HCT116 (cell line): ENCODE data around the gene DNAJA2. TPM values are rescaled to one million over a fixed set of nuclear protein-coding genes. Genes with fewer than 3 reads are reported as not detected.

ENCODE experiments used
- ATAC-seq: fragments of 200-7000 bp; cut with Tn5 transposase; 2 replicates; pipeline ENCODE4 v1.9.1; 2020; ENCODE audit warnings: mild to moderate bottlenecking, moderate library complexity
- BruUV-seq: library from RNA; stranded (reverse); fragments of 400-500 nt; replicated peaks from 2 replicates; lab custom pipeline; 2021; lab: Mats Ljungman, UMichigan
- CTCF ChIA-PET: fragments of 300-600 bp; sonication (Branson Sonifier 250); formaldehyde crosslinking; loops from one replicate; lab custom pipeline; 2021; ENCODE audit warnings: antibody characterized with exemption; lab: Charles Lee
- POLR2A ChIA-PET: fragments of 300-600, 350-600 bp; sonication (Branson Sonifier 250); formaldehyde crosslinking; loops from one replicate; lab custom pipeline; 2021; ENCODE audit warnings: antibody characterized with exemption; lab: Charles Lee
- RAD21 ChIA-PET, 2 experiments: fragments of 300-600 bp; sonication (Branson Sonifier 250); formaldehyde crosslinking; loops; one replicate each; lab custom pipeline; 2023; ENCODE audit warnings: low total read pairs in 2 of 2; ENCODE audit not compliant: uncharacterized antibody in 2 of 2, unreplicated experiment in 2 of 2, low non-redundant PET in 1 of 2; lab: Charles Lee
- DNase-seq: peaks from one replicate; pipeline ENCODE4 v3.0.0-alpha.2; 2010; ENCODE audit warnings: low read depth, low spot score
- H2AFZ ChIP-seq: fragments of 200-600 bp; shearing (Covaris generic), sonication (generic); 2 replicates; pipeline ENCODE4 v1.6.1; 2017; ENCODE audit warnings: low read depth, mixed run types, mixed read lengths, antibody characterized with exemption, low read length; ENCODE audit not compliant: poor library complexity, severe bottlenecking
- H3K27ac ChIP-seq: 2 replicates; pipeline ENCODE4 v1.5.1; 2012; ENCODE audit warnings: low read depth, low read length
- H3K27me3 ChIP-seq: fragments of 200-600 bp; sonication (generic); 2 replicates; pipeline ENCODE4 v1.6.1; 2016; ENCODE audit warnings: mixed run types, low read length, mixed read lengths; ENCODE audit not compliant: insufficient read depth
- H3K36me3 ChIP-seq, 2 experiments: fragments of 200-500 bp in 1 of 2; fragments of 200-600 bp in 1 of 2; sonication (Bioruptor generic) in 1 of 2; sonication (generic) in 1 of 2; 2 replicates each; pipeline versions ENCODE4 v1.5.1 to v1.6.1; 2014 to 2016; ENCODE audit warnings: low read length in 2 of 2, inconsistent platforms in 1 of 2, mixed read lengths in 1 of 2, mixed run types in 1 of 2; ENCODE audit not compliant: insufficient read depth in 2 of 2, control insufficient read depth in 1 of 2
- H3K4me1 ChIP-seq, 2 experiments: fragments of 200-600 bp in 1 of 2; sonication (generic) in 1 of 2; 2 replicates each; pipeline versions ENCODE4 v1.5.1 to v1.6.1; 2012 to 2017; ENCODE audit warnings: low read length in 2 of 2, inconsistent platforms in 1 of 2, mild to moderate bottlenecking in 1 of 2, mixed read lengths in 1 of 2, mixed run types in 1 of 2, moderate library complexity in 1 of 2; ENCODE audit not compliant: insufficient read depth in 2 of 2, control insufficient read depth in 1 of 2
- H3K4me2 ChIP-seq: fragments of 200-600 bp; sonication (generic); 2 replicates; pipeline ENCODE4 v1.6.1; 2017; ENCODE audit warnings: mixed run types, low read length, mixed read lengths
- H3K4me3 ChIP-seq, 2 experiments: fragments of 200-600 bp in 1 of 2; sonication (generic) in 1 of 2; replicated peaks in 1 of 2; 2 replicates each; pipeline ENCODE4 v1.5.1; 2011 to 2016; ENCODE audit warnings: low read length in 2 of 2, control low read depth in 1 of 2, low read depth in 1 of 2, mild to moderate bottlenecking in 1 of 2, mixed read lengths in 1 of 2, mixed run types in 1 of 2
- H3K79me2 ChIP-seq: fragments of 200-600 bp; sonication (generic); 2 replicates; pipeline ENCODE4 v1.6.1; 2017; ENCODE audit warnings: mild to moderate bottlenecking, mixed run types, low read length, moderate library complexity, mixed read lengths; ENCODE audit not compliant: insufficient read depth
- H3K9ac ChIP-seq: fragments of 200-600 bp; sonication (generic); 2 replicates; pipeline ENCODE4 v1.6.1; 2016; ENCODE audit warnings: low read length, mixed read lengths
- H3K9me2 ChIP-seq: fragments of 200-600 bp; sonication (generic), shearing (Covaris generic); 2 replicates; pipeline ENCODE4 v1.6.1; 2017; ENCODE audit warnings: mixed run types, mild to moderate bottlenecking, moderate library complexity; ENCODE audit not compliant: insufficient read depth
- H3K9me3 ChIP-seq, 2 experiments: fragments of 200-500 bp in 1 of 2; fragments of 200-600 bp in 1 of 2; sonication (Bioruptor generic) in 1 of 2; sonication (generic) in 1 of 2; 2 replicates each; pipeline ENCODE4 v1.6.1; 2014 to 2017; ENCODE audit warnings: low read length in 2 of 2, mixed read lengths in 2 of 2, inconsistent platforms in 1 of 2, low read depth in 1 of 2, mild to moderate bottlenecking in 1 of 2, mixed run types in 1 of 2, moderate library complexity in 1 of 2; ENCODE audit not compliant: control insufficient read depth in 1 of 2, insufficient read depth in 1 of 2
- H4K20me1 ChIP-seq: fragments of 200-600 bp; sonication (generic), shearing (Covaris generic); 2 replicates; pipeline ENCODE4 v1.6.1; 2017; ENCODE audit warnings: mixed run types, mild to moderate bottlenecking, moderate library complexity; ENCODE audit not compliant: insufficient read depth
- ATF3 ChIP-seq: IDR thresholded peaks from 2 replicates; pipeline ENCODE4 v1.6.1; 2012
- CBX3 ChIP-seq: IDR thresholded peaks from 2 replicates; pipeline ENCODE4 v1.6.1; 2012; ENCODE audit warnings: low read depth
- CTCF ChIP-seq, 3 experiments: fragments of 200-600 bp in 1 of 3; sonication (generic) in 1 of 3; IDR thresholded peaks in 2 of 3; conservative IDR thresholded peaks in 1 of 3; 2 replicates each; pipeline ENCODE4 v1.5.1; 2012 to 2017; ENCODE audit warnings: low read depth in 2 of 3, low read length in 2 of 3, antibody characterized with exemption in 1 of 3, borderline replicate concordance in 1 of 3, control low read depth in 1 of 3, mild to moderate bottlenecking in 1 of 3, mixed read lengths in 1 of 3, mixed run types in 1 of 3, moderate library complexity in 1 of 3; ENCODE audit not compliant: insufficient read depth in 1 of 3
- EGR1 ChIP-seq: IDR thresholded peaks from 2 replicates; pipeline ENCODE4 v1.6.1; 2012; ENCODE audit warnings: low read depth
- EZH2 ChIP-seq: fragments of 200-600 bp; sonication (generic); IDR thresholded peaks from 2 replicates; pipeline ENCODE4 v1.6.1; 2017; ENCODE audit warnings: antibody characterized with exemption, mixed run types
- EZH2phosphoT487 ChIP-seq: fragments of 200-600 bp; IDR thresholded peaks from 2 replicates; pipeline ENCODE4 v1.6.1; 2018; ENCODE audit warnings: antibody characterized with exemption, borderline replicate concordance
- POLR2A ChIP-seq: IDR thresholded peaks from 2 replicates; pipeline ENCODE4 v1.7.0; 2011; ENCODE audit warnings: borderline replicate concordance; ENCODE audit not compliant: insufficient read depth, insufficient read length; ENCODE audit errors: extremely low read depth
- RAD21 ChIP-seq: IDR thresholded peaks from 2 replicates; pipeline ENCODE4 v1.6.1; 2012; ENCODE audit warnings: low read depth, mild to moderate bottlenecking
- SIN3A ChIP-seq: IDR thresholded peaks from 2 replicates; pipeline ENCODE4 v1.6.1; 2012; ENCODE audit warnings: low read depth
- ZFX ChIP-seq: fragments of 450-650 bp; IDR thresholded peaks from 2 replicates; pipeline ENCODE4 v1.6.1; 2017
- ZNF274 ChIP-seq: fragments of 200-500 bp; sonication (Bioruptor generic); IDR thresholded peaks from 2 replicates; pipeline ENCODE4 v1.6.1; 2014; ENCODE audit warnings: mild to moderate bottlenecking, low read depth, low read length, inconsistent platforms
- intact Hi-C: fragments of 100-400 bp; cut with micrococcal nuclease; formaldehyde crosslinking; loops from 2 replicates; pipeline ENCODE4 v1.10.0; 2022
- total RNA-seq: library from RNA; stranded (reverse); gene quantifications from one replicate; pipeline ENCODE4 v1.2.1, GENCODE V29; 2021; ENCODE audit not compliant: unreplicated experiment

The DNAJA2 gene
- total RNA-seq, 1 experiment from 2014 or later, result 68.2 TPM

GRCh38 chr16:47019568-47019967 is 46.1 kb upstream of the DNAJA2 start:
- Histone ChIP-seq H3K4me3 (no peak overlapping the region), H3K9me3 (no peaks in the 10 kb centered on the region), H3K9ac (no peak overlapping the region), H3K4me1 (peaks cover 5 to 11% of the 10 kb centered on the region in 2 experiments), H3K27me3 (no peaks in the 10 kb centered on the region), H3K27ac (no peak overlapping the region), H4K20me1 (no peaks in the 10 kb centered on the region), H3K9me2 (no peaks in the 10 kb centered on the region), H3K36me3 (no peaks in the 10 kb centered on the region), H3K4me2 (no peak overlapping the region), H2AFZ (peak overlapping the region; percentile 32), H3K79me2 (no peaks in the 10 kb centered on the region)
- no peak for ATAC-seq
- DNase-seq, result no peak
- ChIA-PET CTCF (interaction anchor here (0.9 to 2.5 kb wide), 7 partner anchors 9 to 1145 kb away, joined by 3 to 15 read pairs (median 7); partner anchors contain the start of gene DNAJA2), POLR2A (interaction anchor here (1.0 kb wide), 1 partner anchor 18 kb away, joined by 3 read pairs; no protein-coding TSS in a partner anchor), RAD21 (interaction anchor here in 1 of 2 experiments (0.7 kb wide), 1 partner anchor 815 kb away, joined by 3 read pairs; no protein-coding TSS in a partner anchor)
- intact Hi-C loops, result loop anchor here (10.0 kb wide), 1 partner anchor 55 kb away; no protein-coding TSS in a partner anchor
- BruUV-seq, result no TSS peak
- TF ChIP-seq CTCF (IDR thresholded peaks at IDR 0.05 in 2 of 3, conservative IDR thresholded peaks at IDR 0.05 in 1 of 3; ENCODE audit: borderline replicate concordance in 1 of 3, insufficient read depth in 1 of 3, low read depth in 2 of 3, low read length in 2 of 3) (peak in 1 of 3 experiments; percentile 34; a peak in 2 of 6 replicates), ZFX (no peak), RAD21 (peak; percentile 43; the same call in 1 of the 2 replicates)

- no peaks in the 10 kb centered on the region for H3K27me3 ChIP-seq
- no TSS peak for BruUV-seq
- no peaks in the 10 kb centered on the region for H3K36me3 ChIP-seq
- H4K20me1 ChIP-seq, result no peaks in the 10 kb centered on the region
- RAD21 ChIA-PET, result no interaction called here
- no peak overlapping the region for H3K9ac ChIP-seq
- H3K4me2 ChIP-seq, result peak overlapping the region; percentile 42
- peaks cover 5 to 11% of the 10 kb centered on the region in 2 experiments for H3K4me1 ChIP-seq
- no peak overlapping the region for H3K4me3 ChIP-seq
- intact Hi-C loops, result loop anchor here (1.0 to 10.0 kb wide), 2 partner anchors 56 to 71 kb away; no protein-coding TSS in a partner anchor
- H3K9me2 ChIP-seq, result no peaks in the 10 kb centered on the region
- no peaks in the 10 kb centered on the region for H3K79me2 ChIP-seq
- POLR2A ChIA-PET, result interaction anchor here (1.0 kb wide), 1 partner anchor 19 kb away, joined by 3 read pairs; no protein-coding TSS in a partner anchor
- CTCF ChIA-PET, result interaction anchor here (0.7 to 2.5 kb wide), 8 partner anchors 8 to 1146 kb away, joined by 3 to 15 read pairs (median 6); partner anchors contain the start of gene DNAJA2
- no peak overlapping the region for H3K27ac ChIP-seq
- DNase-seq, result peak; percentile 71
- peak overlapping the region; percentile 95 for H2AFZ ChIP-seq
- peak; percentile 99 for ATAC-seq
- H3K9me3 ChIP-seq, result no peaks in the 10 kb centered on the region
- TF ChIP-seq EZH2phosphoT487, result no peak
- peak; percentile 65 for TF ChIP-seq RAD21
- TF ChIP-seq POLR2A, result no peak
- TF ChIP-seq CTCF (IDR thresholded peaks at IDR 0.05 in 2 of 3, conservative IDR thresholded peaks at IDR 0.05 in 1 of 3; ENCODE audit: borderline replicate concordance in 1 of 3, insufficient read depth in 1 of 3, low read depth in 2 of 3, low read length in 2 of 3), result peak; percentile 52 to 64 (median 61); a peak in 5 of 6 replicates
- TF ChIP-seq ZNF274, result no peak
- 0 out of 2 replicates have a peak, but pooled peaks have one; percentile 24 for TF ChIP-seq CBX3
- no peak for TF ChIP-seq EGR1
- no peak for TF ChIP-seq ATF3
- no peak for TF ChIP-seq SIN3A
- no peak for TF ChIP-seq EZH2
These were observed 44.9 kb upstream of the DNAJA2 start for GRCh38 chr16:47018223-47018891.
